Activated CD4-positive, CD25-positive, alpha-beta regulatory T cell treated with anti-CD3 and anti-CD28 coated beads, Interleukin-2, amount 50 U/mL, for 24 hours (primary cell): ENCODE results near the gene APOL4.
"Not testable (repeated sequence)": the region's sequence is repeated elsewhere in the genome, so short reads cannot be mapped to it uniquely, and the experiment has no call there.

ENCODE experiments used
- ATAC-seq, 2 donors: fragments of 150-1000 bp; cut with Tn5 transposase; one replicate each; pipeline ENCODE4 v1.10.0; 2021; ENCODE audit warnings: mild to moderate bottlenecking in 1 of 2, moderate library complexity in 1 of 2

APOL4 gene, protein sequence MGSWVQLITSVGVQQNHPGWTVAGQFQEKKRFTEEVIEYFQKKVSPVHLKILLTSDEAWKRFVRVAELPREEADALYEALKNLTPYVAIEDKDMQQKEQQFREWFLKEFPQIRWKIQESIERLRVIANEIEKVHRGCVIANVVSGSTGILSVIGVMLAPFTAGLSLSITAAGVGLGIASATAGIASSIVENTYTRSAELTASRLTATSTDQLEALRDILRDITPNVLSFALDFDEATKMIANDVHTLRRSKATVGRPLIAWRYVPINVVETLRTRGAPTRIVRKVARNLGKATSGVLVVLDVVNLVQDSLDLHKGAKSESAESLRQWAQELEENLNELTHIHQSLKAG

DNA sequence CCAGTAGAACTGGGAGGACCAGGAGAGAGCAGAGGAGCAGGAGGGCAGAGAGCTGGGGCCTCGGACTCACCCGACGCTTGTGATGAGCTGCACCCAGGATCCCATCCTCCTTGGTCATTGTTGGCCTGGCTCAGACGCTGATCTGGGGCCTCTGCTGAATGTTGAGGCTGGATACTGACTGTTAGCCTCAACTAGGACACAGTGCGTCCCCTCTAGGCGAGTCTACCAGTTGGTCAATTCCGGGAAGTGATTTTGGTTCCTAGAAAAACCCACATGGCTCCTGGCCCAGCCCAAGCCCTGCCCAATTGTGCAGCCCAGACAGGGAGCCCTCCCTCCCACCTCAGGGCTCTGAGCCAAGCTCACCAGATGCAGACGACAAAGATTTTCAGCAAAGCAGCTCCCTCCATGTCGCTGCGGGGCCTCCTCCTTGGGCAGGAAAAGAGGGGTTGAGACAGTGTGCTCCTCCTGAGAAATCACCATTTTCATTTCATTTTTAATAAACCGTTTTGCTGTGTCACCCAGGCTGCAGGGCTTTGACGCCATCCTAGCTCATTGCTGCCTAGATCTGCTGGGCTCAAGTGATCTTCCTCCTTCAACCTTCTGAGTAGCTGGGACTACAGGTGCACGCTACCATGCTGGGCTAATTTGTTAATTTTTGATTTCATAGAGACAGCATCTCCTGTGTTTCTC is at the start of gene APOL4:
APOL4 (minus strand) TSS at position 180 of the 690 bp plus-strand sequence; CDS start at position 105, 75 bp downstream.
- no peak for ATAC-seq

DNA sequence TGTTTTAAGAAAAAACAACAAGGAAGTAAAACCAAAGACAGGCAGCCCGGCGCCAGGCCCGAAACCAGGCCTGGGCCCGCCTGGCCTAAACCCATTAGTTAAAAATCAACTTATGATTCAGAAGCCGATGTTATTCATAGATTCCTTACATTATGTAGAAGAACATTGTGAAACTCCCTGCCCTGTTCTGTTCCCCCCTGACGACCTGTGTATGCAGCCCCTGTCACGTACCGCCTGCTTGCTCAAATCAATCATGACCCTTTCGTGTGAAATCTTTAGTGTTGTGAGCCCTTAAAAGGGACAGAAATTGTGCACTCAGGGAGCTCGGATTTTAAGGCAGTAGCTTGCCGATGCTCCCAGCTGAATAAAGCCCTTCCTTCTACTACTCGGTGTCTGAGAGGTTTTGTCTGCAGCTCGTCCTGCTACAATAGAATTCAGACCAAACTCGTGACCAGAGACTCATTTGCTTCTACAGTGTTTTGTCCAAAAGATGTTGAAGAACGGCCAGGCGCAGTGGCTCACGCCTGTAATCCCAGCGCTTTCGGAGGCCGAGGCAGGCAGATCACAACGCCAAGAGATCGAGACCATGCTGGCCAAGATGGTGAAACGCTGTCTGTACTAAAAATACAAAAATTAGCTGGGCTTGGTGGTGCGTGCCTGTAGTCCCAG is 48.8 kb upstream of the APOL4 start:
- not testable (repeated sequence) for ATAC-seq

DNA sequence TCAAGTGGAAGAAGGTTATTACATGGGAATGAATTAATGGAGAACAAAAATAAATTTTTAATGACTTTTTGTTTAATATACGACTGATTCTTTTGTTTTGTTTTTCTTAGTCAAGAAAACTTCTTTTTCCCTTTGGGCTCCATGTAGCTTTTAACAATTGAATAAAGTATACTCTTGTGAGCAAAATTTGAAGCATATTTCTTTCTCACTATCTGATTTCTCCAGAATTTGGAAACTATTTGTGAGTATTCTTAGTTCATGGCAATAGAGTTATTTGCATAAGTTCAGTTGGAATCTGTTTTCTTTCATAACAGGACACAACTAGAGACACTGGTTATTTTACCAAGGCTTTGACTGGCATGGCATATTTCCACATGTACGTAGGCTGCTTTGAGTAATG is 47.6 kb upstream of the APOL4 start:
- ATAC-seq = no peak

DNA sequence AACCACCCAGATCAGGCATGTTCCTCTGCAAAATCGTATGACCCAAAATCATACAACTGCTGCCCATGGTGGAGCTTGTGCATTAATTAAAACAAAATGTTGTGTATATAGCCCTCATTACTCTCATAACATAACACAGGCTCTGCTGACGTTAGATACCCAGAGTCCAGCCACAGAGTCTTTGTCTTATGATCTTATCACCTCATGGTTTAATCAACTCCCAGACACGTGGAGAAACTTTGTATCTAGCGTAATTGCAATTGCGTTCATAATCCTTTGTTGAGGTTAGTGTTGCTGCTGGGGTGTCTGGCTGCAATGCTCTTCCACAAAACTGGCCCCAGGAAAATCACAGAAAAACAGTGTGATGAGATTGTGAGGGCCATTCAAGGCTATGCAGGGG is 46.3 kb upstream of the APOL4 start:
- ATAC-seq = no peak

DNA sequence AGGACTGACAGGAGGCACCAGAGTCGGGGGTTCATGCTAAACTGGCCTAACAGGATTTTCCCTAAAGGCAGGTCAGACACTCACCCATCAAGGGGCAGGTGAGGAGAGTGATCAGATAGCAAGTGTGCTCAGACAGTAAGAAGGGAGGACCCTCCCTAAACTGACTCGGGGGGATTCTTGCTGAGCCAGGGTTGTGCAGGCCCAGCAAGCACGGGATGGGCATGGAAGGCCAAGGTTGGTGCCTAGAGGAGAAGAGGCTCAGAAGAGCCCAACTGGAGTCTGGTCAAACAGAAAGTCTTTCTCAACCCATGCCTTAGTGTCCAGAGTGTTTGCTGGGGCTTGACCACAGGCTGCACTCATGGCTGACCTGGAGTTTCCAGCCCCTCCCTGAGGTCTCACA is 45.1 kb upstream of the APOL4 start:
- ATAC-seq = no peak

DNA sequence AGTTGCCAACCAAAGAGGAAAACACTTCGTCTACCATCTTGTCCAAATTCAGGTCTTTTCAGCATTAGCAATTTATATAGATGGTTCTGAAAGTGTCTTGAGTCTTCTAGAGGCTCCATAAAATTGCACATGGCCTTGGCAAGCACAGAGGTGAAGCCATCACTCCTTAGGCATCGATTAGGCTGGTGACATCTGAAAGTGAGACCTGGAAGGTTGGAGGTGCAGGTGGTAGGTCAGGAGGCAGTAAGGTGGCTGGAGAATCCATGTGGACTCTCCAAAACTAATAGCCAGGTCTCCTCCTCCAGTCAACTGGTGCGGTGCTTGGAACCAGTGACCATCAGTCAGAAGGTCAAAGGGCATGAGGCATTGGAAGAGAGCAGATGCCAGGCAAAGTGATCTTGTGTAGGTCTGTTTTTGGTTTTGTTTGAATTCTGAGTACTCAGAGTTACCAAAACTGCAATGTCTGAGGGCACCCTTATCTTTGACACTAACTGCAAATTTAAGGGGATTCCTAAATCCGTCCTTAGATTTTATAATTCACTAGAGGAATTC is 44.3 kb upstream of the APOL4 start:
- no peak for ATAC-seq

DNA sequence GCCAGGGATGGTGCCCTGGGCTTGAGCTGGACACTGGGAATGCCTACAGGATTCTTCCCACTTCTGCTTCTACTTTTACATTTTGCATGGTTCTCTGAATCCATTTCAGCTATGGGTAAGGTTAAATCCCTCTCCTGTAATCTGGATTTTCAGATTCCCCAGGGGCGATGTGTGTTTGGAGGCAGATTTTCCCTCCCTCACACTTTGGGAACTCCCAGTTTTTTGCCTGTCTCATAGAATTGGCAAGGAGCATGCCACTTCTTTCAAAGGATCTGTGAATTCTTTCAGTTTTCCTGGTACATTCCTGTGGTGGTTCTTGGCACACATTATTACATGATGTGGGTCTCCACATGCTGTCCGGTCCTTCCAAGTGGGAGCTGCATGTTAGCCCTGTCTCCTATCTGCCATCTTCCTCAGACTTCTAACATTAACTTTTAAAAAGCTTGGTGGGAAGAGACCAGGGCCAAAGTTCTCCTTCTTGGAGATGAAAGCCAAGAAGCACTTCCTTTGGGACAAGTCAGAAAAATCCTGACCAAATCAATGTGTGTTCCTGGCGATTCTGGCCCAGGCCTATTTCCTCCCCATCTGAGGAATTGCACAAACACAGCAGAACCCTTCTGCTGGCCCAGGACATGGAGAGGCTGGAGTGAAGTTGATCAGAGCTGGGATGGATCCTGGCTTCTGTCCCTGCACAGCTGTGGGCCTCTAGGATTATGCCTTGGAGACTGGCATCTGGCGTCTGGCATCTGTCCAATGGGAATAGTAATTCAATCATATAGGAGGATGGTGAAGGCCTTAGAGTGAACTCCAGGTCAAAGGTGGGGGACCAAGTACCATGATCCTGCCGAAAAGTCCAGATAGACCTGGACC is 43.1 kb upstream of the APOL4 start:
- no peak for ATAC-seq

DNA sequence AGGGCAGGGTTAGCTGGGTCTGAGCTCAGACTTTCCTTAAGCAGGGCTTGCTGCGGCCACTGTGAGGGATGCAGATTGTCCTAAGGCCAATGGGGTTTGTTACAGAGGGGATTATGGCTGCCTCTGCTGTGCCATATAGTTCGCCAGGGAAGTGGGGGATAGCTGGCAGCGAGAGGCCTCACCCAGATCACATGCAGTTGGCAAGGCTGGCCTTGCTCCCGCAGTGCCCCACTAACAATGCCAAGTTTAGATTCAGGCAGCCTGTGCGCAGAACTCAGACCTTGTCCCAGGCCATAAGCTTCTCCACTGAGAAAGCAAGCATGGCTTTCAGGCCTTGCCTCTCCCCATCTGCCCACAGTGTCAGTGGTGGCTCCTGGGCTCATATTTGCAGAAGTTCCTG is 42.4 kb upstream of the APOL4 start:
- ATAC-seq = no peak

DNA sequence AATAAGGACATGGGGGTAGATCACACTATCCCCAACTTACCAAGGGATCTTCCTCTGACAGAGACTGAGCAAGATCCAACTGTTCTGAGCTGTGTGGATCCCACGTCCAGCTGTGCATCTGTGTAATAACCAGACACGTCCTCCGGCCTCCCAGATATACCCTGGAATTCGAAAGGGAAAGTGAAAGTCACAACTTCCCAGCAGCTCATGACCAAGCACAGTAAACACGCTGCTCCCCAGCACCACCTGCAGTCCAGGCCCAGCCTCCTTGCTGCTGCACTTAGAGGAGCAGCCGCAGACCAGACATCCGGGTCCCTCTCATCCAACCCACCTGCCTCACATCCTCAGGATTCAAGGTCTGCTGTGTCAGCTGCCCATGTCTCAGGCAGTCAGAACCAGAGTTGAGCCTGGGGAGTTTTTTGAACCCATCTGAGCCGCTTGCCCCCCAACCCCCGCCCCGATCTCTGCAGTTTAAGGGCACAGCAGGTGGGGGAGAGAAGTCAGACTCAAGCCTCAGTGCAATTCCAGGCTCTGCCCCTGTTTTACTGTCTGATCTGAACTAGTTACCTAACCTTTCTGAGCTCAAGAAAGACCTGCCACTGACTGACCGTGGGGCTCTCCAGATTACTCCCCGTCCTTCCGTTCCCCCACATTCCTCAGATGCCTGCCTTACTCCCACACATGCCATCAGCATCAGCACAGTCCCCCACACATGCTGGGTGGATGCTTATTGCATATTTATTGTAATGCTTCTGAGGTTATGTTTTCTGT is 38.0 kb upstream of the APOL4 start, which contains the start of gene APOL2:
APOL2 (minus strand) TSS at position 127 of the 771 bp plus-strand sequence. CDS start 6,365 bp downstream, outside the sequence.
- peak; percentile 94 for ATAC-seq

DNA sequence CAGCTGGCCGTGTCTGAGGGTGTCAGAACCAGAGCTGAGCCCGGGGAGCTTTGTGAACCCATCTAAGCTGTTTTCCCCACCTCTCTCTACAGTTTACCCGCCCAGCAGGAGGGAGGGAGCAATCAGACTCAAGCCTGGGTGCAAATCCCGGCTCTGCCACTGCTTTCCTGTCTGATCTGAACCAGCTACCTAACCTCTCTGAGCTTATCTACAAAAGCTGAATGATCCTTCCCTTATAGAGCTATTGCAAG is 37.5 kb upstream of the APOL4 start:
- ATAC-seq = peak in 1 of 2 donors; percentile 8

DNA sequence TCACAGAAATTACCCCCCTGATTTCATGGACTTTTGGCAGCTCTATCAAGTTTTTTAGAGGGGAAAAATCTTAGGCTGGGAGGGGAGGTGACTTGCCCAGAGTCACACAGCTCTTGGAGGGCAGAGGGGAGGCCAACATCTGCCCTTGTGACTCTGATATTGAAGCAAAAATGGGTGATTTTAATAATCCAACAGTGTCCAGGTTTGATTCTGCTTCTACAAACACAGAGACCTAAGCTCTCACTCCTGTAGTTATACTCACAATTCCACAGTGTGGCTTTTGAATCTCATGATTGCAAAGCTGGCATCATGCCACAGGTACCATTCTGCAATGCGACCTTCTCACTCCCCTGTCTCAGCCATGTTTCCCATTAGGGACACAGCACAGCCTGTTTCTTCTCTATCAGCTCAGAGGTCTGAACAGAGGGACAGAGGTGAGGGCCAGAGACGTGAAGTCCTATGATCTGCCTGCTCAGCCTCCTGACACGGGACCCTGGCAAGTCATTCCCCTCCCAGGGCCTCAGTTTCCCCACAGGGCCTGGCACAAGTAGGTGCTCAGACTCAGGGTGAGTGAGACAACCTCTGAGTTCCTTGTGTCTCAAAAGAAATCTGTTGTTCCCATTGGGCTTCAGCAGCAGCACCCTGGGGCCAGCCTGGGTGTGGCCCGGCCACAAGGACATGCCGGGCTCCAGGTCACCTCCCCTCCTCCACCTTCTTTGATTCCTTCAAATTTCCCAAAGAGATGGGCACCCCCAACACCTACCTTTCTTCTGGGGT is 37.0 kb upstream of the APOL4 start:
- ATAC-seq = peak in 1 of 2 donors; percentile 22

DNA sequence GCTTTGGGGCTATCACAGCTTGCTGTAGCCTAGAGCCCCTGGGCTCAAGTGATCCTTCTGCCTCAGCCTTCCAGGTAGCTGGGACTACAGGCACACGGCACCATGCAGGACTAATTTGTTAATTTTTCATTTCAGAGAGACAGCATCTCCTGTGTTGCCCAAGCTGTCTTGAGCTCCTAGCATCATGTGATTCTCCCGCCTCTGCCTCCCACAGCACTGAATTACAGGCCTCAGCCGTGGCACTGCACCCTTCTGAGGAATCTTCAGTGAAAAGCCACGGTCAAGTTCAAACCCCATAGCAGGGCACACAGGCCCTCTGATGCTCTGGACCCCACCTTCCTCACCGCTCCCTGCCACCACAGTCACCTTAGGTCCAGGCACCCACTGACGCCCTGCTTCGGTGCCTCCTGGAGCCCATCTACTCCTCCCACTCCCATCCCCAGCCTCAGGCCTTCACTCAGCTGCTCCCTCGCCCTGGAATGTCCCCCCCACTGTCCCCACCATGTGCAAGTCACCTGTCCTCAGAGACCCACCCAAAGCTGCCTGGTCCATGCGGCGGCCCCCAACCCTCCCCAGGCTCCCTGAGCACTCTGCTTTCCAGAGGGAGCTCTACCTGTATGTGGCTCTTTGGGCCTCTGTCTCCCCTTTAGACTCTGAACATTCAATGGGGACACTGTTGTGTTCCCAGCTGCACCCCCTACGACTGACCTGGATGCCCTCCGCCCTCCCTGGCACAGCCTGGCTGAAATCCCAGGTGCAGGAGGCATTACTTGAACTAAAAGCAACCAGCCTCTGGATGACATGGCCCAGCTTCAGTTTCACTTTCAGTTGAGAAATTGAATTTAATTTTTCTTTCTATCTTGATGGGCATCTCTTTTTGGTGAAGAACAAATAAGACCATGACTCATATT is 36.1 kb upstream of the APOL4 start:
- peak; percentile 39 to 41 for ATAC-seq

DNA sequence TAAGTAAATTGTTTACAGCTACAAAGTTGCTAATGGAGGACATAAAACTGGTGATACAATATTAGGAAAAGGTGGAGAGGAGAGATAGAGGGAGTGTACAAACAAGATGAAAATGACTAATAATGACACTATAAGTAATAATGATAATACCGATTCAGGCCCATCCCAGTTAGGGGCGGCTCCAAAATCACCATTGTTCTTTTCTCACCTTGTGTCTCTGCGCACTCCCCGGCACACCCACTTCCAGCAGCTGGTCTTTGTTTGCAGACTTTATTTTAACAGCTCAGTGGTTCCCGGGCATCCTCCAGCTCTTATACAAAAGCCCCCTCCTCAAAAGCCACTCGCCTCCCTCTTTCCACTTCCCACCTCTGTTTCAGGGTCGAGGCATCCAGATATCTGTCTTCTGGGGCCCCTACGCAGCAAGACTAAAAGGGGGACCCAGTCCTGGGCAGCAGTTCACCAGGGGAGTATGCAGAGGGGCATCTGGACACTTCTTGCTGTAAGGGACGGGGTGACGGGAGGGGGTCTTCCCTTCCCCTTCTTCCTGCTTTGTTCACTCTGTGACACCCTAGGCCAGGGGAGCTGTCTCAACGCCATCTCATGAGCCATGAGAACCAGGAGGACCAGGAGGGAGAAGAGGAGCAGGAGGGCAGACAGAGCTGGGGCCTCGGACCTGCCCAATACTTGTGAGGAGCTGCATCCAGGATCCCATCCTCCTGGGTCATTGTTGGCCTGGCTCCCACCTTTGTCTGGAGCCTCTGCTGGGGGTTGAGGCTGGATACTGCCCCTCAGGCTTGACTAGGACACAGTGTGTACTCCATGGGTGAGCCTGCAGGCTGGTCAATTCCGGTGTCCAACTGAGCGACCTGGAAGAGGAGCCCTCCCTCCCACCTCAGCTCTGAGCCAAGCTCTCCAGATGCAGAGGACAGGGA is 35.0 kb upstream of the APOL4 start:
- ATAC-seq = no peak

DNA sequence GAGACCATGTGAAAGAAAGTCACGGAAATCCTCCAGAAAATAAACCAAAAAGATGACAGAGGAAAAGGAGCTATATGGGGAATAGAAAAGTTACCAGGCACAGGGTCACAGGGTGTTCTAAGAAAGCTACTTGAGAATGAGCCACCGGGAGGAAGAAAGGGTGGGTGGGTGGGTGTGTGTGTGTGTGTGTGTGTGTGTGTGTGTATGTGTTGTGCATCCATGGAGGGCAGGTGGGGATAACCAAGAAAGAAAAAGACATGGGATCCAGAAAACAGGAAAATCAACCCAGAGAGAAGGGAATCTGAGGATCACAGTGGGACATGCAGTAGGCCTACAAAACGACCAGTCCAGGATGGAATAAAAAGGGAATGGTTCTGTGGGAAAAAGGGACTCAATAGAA is 34.0 kb upstream of the APOL4 start:
- ATAC-seq = no peak

DNA sequence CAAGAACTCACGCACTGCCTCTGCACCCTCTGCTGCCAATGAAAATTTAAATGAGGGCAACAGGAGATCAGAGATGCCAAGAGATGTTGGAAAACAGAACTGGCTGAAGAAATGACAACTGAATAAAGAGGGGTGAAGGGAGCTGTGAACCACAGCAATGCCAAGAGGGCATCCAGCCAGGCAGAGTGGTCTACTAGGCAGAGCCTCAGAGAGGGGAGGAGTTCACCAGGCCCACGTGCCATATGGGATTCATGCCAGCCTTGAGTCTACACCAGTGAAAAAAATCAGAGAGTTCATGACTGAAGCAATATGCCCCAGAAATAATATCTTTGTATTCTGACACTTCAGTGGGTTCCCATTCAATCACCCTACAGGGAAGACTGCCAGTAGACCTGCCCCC is 33.3 kb upstream of the APOL4 start:
- ATAC-seq = no peak

DNA sequence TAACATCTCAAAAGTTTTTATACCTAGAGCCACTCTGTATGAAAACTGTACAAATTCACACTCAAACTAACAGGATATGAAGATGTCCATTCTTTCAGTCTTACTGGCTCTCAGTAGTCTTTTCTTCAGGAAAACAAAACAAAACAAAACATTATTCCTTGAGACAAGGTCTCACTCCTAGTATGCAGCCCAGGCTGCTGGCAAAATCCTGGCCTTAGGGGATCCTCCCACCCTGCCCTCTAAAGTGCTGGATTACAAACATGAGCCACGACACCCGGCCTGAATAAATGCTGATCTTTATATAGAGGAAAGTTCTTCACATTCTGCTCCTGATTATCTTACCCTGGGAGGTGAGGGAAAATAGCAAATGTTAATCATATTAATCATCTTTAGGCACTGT is 32.6 kb upstream of the APOL4 start:
- no peak for ATAC-seq

DNA sequence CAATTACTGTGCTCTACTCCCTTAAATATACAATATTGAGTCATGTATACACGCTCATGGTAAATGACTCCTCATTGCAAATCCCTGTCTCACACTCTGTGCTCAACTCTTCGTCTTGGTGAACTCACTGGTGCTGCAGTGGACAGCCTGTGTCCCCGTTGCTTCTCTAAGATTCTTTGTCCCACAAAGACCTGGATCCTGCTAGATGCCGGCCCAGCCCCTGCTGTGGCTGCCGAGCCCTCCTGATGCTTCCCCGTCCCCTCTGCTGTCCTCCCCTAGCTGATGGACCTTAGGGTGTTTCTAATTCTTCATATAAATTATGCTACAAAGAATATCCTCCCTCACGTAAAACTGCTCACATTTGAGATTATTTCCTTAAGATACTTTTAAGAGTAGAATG is 32.2 kb upstream of the APOL4 start:
- no peak for ATAC-seq

DNA sequence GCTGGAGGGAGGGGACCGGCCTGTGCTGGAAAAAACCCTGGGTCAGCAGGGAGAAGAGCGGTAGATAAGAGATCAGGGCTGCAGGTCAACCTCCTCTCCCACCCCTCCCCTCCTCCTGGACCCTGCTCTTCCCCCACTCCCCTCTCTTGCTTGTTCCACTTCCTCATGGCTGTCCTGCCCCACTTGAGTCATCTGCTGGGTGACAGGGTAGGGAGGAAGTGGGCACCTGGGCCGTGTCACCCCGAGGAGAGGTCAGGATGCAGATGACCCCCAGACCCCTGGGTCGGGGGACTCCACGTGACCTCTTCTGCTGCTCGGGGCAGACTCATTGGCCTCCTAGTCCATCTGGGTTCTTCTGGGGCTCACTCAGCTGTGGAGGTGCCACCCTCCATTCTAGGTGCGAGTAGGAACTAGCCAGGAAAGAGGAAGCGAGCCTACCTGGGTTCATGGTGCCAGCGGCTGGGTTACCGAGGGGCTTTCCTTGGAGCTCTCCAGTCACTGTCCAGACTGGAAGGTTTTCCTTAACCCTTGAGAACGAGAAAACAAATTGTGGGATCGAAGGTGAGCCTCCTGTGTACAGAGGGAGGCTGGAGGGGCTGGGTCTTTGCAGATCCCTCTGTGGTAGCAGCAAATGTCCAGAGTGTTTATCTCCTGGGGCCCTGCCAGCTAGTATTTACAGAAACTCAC is 31.2 kb upstream of the APOL4 start:
- no peak for ATAC-seq
